ENCODE data around the gene ELP5.

ELP5 gene

DNA sequence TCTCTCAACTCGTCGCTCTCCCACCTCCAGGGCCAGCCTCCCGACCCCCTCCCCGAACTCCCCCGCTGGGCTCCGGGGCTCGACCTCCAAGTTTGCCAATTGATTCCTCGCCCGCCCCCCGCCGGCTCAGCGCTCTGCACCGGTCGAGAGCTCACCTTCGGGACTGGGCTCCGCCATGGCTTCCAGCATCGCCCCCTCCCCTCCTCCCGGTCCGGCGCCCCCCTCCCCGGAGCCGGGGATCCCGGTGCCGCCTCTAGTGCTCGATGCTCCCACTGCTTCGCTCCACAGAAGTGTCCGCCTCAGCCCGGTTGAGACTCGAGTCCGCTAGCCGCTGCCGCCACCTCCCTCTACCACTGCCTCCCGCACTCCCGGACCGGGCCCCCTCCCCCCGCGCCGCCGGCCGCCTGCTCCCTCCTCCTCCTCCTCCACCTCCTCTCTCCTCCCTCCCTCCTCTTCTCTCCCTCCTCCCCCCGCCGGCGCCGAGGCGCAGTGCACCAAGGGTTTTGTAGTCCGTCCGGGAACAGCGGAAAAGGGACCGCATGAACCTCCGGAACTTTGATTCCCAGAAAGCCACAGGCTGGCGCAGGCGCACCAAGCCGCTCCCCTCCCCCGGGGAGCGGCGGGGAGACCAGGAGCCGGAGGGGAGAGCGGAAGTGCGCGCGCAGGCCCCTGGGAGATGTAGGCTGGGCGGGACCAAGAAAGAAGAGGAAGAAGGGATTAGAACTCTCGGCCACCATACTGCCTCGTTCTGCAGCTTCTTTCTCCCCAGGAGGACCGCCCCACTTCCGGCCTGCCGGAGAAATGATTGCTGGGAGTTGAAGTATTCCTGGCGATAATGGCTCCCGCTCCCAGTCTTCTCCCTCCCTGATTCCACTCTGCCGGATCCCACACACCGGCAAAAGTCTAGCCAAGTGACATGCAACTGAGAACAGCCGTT, 12.7 kb upstream of the ELP5 start, which contains the start of gene PHF23:
TSS of gene PHF23 (minus strand) at position 367 of the 937 bp plus-strand sequence. CDS start at position 189, 178 bp downstream.
- peak within 1 kb of the TSS; percentile 89 for H3K27ac ChIP-seq (ENCODE audit: extremely low read depth, low read depth, low read length)
- no peaks in the 10 kb centered on the region for H3K9me3 ChIP-seq (ENCODE audit: control insufficient read depth, insufficient read depth, low read depth, low read length)
- CTCF ChIA-PET: interaction anchor here (0.6 to 5.2 kb wide), 5 partner anchors 19 to 1826 kb away, joined by 3 to 33 read pairs (median 3); partner anchors contain the start of genes ACADVL and DLG4
- H3K4me3 ChIP-seq (ENCODE audit: low read depth, low read length): peak within 1 kb of the TSS; percentile 90
- POLR2A ChIA-PET: interaction anchor here (0.6 to 14.2 kb wide), 18 partner anchors 9 to 1171 kb away, joined by 3 to 284 read pairs (median 4); partner anchors contain the start of genes ACADVL, CTDNEP1, DLG4 and ELP5
- H3K4me1 ChIP-seq (ENCODE audit: control insufficient read depth, insufficient read depth, low read length): peaks cover 13% of the 10 kb centered on the region
- H3K36me3 ChIP-seq (ENCODE audit: control insufficient read depth in 2 of 2, insufficient read depth in 1 of 2, low read length in 2 of 2): peaks cover 18 to 55% of the 10 kb centered on the region in 2 experiments
- no peak for TF ChIP-seq ZNF426 (tag by site-specific recombination; IDR thresholded peaks at IDR 0.05)
- 0 out of 2 replicates have a peak, but pooled peaks have one; percentile 22 for TF ChIP-seq KLF16 (tag by site-specific recombination; IDR thresholded peaks at IDR 0.05)
- no peak for TF ChIP-seq HOXA7 (CRISPR knock-in tag; IDR thresholded peaks at IDR 0.05; ENCODE audit: borderline replicate concordance)
- TF ChIP-seq ZNF23 (tag by site-specific recombination; IDR thresholded peaks at IDR 0.05; ENCODE audit: borderline replicate concordance): no peak
- TF ChIP-seq ZNF629 (tag by site-specific recombination; IDR thresholded peaks at IDR 0.05): peak; percentile 37
- peak; percentile 74 for TF ChIP-seq IKZF3 (tag by site-specific recombination; IDR thresholded peaks at IDR 0.05)
- no peak for TF ChIP-seq ZBTB1 (tag by site-specific recombination; IDR thresholded peaks at IDR 0.05)
- no peak for TF ChIP-seq FEZF1 (tag by site-specific recombination; IDR thresholded peaks at IDR 0.05)
- peak; percentile 53; the same call in 1 of the 2 replicates for TF ChIP-seq ZXDB (tag by site-specific recombination; IDR thresholded peaks at IDR 0.05)
- TF ChIP-seq ZNF791 (tag by site-specific recombination; IDR thresholded peaks at IDR 0.05): no peak
- TF ChIP-seq ZNF311 (tag by site-specific recombination; IDR thresholded peaks at IDR 0.05; ENCODE audit: borderline replicate concordance): no peak
- TF ChIP-seq, protein P1, sequence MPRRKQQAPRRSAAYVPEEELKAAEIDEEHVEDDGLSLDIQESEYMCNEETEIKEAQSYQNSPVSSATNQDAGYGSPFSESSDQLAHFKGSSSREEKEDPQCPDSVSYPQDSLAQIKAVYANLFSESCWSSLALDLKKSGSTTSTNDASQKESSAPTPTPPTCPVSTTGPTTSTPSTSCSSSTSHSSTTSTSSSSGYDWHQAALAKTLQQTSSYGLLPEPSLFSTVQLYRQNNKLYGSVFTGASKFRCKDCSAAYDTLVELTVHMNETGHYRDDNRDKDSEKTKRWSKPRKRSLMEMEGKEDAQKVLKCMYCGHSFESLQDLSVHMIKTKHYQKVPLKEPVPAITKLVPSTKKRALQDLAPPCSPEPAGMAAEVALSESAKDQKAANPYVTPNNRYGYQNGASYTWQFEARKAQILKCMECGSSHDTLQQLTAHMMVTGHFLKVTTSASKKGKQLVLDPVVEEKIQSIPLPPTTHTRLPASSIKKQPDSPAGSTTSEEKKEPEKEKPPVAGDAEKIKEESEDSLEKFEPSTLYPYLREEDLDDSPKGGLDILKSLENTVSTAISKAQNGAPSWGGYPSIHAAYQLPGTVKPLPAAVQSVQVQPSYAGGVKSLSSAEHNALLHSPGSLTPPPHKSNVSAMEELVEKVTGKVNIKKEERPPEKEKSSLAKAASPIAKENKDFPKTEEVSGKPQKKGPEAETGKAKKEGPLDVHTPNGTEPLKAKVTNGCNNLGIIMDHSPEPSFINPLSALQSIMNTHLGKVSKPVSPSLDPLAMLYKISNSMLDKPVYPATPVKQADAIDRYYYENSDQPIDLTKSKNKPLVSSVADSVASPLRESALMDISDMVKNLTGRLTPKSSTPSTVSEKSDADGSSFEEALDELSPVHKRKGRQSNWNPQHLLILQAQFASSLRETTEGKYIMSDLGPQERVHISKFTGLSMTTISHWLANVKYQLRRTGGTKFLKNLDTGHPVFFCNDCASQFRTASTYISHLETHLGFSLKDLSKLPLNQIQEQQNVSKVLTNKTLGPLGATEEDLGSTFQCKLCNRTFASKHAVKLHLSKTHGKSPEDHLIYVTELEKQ (tag by site-specific recombination; IDR thresholded peaks at IDR 0.05; ENCODE audit: borderline replicate concordance): no peak
- no peak; the same call in 1 of the 2 replicates for TF ChIP-seq ZNF785 (tag by site-specific recombination; IDR thresholded peaks at IDR 0.05)
- no peak for TF ChIP-seq ZNF248 (tag by site-specific recombination; IDR thresholded peaks at IDR 0.05)
- no peak for TF ChIP-seq ZNF2 (tag by site-specific recombination; IDR thresholded peaks at IDR 0.05)
- TF ChIP-seq ZNF423 (tag by site-specific recombination; IDR thresholded peaks at IDR 0.05): peak; percentile 50; the same call in 1 of the 2 replicates
- no peak for TF ChIP-seq ZNF621 (tag by site-specific recombination; IDR thresholded peaks at IDR 0.05)
- TF ChIP-seq ZNF792 (tag by site-specific recombination; IDR thresholded peaks at IDR 0.05): no peak
- no peak for TF ChIP-seq ZNF148 (tag by site-specific recombination; IDR thresholded peaks at IDR 0.05; ENCODE audit: borderline replicate concordance)
- peak; percentile 73 for TF ChIP-seq ZBTB10 (tag by site-specific recombination; IDR thresholded peaks at IDR 0.05)
- no peak for TF ChIP-seq ZNF548 (tag by site-specific recombination; IDR thresholded peaks at IDR 0.05)
- TF ChIP-seq SP3 (tag by site-specific recombination; IDR thresholded peaks at IDR 0.05): peak; percentile 98
- no peak for TF ChIP-seq ZNF555 (tag by site-specific recombination; conservative IDR thresholded peaks at IDR 0.05)
- no peak for TF ChIP-seq ZNF558 (tag by site-specific recombination; IDR thresholded peaks at IDR 0.05)
- TF ChIP-seq ZNF776 (tag by site-specific recombination; IDR thresholded peaks at IDR 0.05; ENCODE audit: borderline replicate concordance): no peak
- peak; percentile 37; the same call in 1 of the 2 replicates for TF ChIP-seq ZNF501 (tag by site-specific recombination; IDR thresholded peaks at IDR 0.05)
- no peak for TF ChIP-seq MZF1 (tag by site-specific recombination; IDR thresholded peaks at IDR 0.05; ENCODE audit: borderline replicate concordance)
- no peak for TF ChIP-seq ZNF19 (tag by site-specific recombination; IDR thresholded peaks at IDR 0.05; ENCODE audit: low read depth)
- TF ChIP-seq ZNF701 (tag by site-specific recombination; IDR thresholded peaks at IDR 0.05): no peak
- peak; percentile 80 for TF ChIP-seq GLIS1 (tag by site-specific recombination; IDR thresholded peaks at IDR 0.05)
